A549 (cell line): Measurements from ENCODE around the gene ADSL. TPM values are rescaled to one million over a fixed set of nuclear protein-coding genes. Genes with fewer than 3 reads are reported as not detected.

ENCODE experiments used
- ATAC-seq, 2 experiments: fragments of 200-7000 bp in 1 of 2; fragments of >200 bp in 1 of 2; cut with Nextera tagmentation in 1 of 2; cut with Tn5 transposase in 1 of 2; 3 replicates each; pipeline versions ENCODE4 v1.8.0 to v1.9.1; 2018 to 2020; ENCODE audit warnings: mild to moderate bottlenecking in 1 of 2, moderate library complexity in 1 of 2
- CTCF ChIA-PET: fragments of 300-600 bp; sonication (Branson Sonifier 250); formaldehyde crosslinking; extraction: SDS; loops from one replicate; lab custom pipeline; 2021; ENCODE audit warnings: antibody characterized with exemption, inconsistent platforms; lab: Yijun Ruan, JAX
- POLR2A ChIA-PET: fragments of 350-600 bp; formaldehyde crosslinking; extraction: SDS; loops from one replicate; lab custom pipeline; 2021; ENCODE audit warnings: antibody characterized with exemption, inconsistent platforms; lab: Yijun Ruan, JAX
- DNase-seq, 2 experiments: peaks; one replicate each; pipeline versions ENCODE4 v3.0.0 to v3.0.0-alpha.2; 2011 to 2016; ENCODE audit warnings: low read depth in 1 of 2, low spot score in 1 of 2
- FAIRE-seq: peaks from 2 replicates; lab custom pipeline; 2011; peaks lifted over from hg19 to GRCh38; lab: Jason Lieb, UNC
- H3K27ac ChIP-seq, 2 experiments: fragments of >200 bp; sonication (Bioruptor Twin); formaldehyde crosslinking; 3 replicates each; pipeline ENCODE4 v1.5.1; 2016 to 2017
- H3K4me1 ChIP-seq: fragments of >200 bp; sonication (Bioruptor Twin); formaldehyde crosslinking; 3 replicates; pipeline ENCODE4 v1.6.1; 2016
- H3K4me2 ChIP-seq: fragments of >200 bp; sonication (Bioruptor Twin); formaldehyde crosslinking; 3 replicates; pipeline ENCODE4 v1.6.1; 2016
- H3K4me3 ChIP-seq: fragments of >200 bp; sonication (Bioruptor Twin); formaldehyde crosslinking; 3 replicates; pipeline ENCODE4 v1.5.1; 2016
- H3K9me3 ChIP-seq: fragments of >200 bp; sonication (Bioruptor Twin); formaldehyde crosslinking; 3 replicates; pipeline ENCODE4 v1.6.1; 2016
- BCL3 ChIP-seq: fragments of >200 bp; sonication (Bioruptor Twin); formaldehyde crosslinking; IDR thresholded peaks from 3 replicates; pipeline ENCODE4 v1.6.1; 2016
- CEBPB ChIP-seq, 2 experiments: fragments of >200 bp in 1 of 2; sonication (Bioruptor Twin) in 1 of 2; formaldehyde crosslinking in 1 of 2; IDR thresholded peaks; 2 replicates each; pipeline ENCODE4 v1.6.1; 2012 to 2016
- EP300 ChIP-seq, 2 experiments: fragments of >200 bp; sonication (Bioruptor Twin); formaldehyde crosslinking; IDR thresholded peaks; 2 replicates in 1 of 2; 3 replicates in 1 of 2; pipeline ENCODE4 v1.6.1; 2016 to 2017
- HDAC2 ChIP-seq: fragments of 200-600 bp; sonication (generic); IDR thresholded peaks from 2 replicates; pipeline ENCODE4 v1.6.1; 2016
- HEYL ChIP-seq: fragments of 250-450 bp; sonication (Bioruptor Pico); IDR thresholded peaks from 2 replicates; pipeline ENCODE4 v1.8.0; 2021; ENCODE audit warnings: mild to moderate bottlenecking, moderate library complexity
- HMGXB4 ChIP-seq: fragments of 250-450 bp; sonication (Bioruptor Pico); IDR thresholded peaks from 2 replicates; pipeline ENCODE4 v1.5.0; 2021; ENCODE audit warnings: mild to moderate bottlenecking, moderate library complexity, borderline replicate concordance
- HOXA7 ChIP-seq: fragments of 250-450 bp; sonication (Bioruptor Pico); IDR thresholded peaks from 2 replicates; pipeline ENCODE4 v1.5.0; 2020; ENCODE audit warnings: mild to moderate bottlenecking, moderate library complexity
- HOXB13 ChIP-seq: fragments of 250-450 bp; sonication (Bioruptor Pico); IDR thresholded peaks from 2 replicates; pipeline ENCODE4 v1.5.0; 2020; ENCODE audit warnings: low read depth, mild to moderate bottlenecking, moderate library complexity
- KDM5A ChIP-seq: fragments of 200-600 bp; sonication (generic); IDR thresholded peaks from 2 replicates; pipeline ENCODE4 v1.6.1; 2016; ENCODE audit warnings: antibody characterized with exemption, mild to moderate bottlenecking
- MAFK ChIP-seq: fragments of 450-650 bp; IDR thresholded peaks from 2 replicates; pipeline ENCODE4 v1.6.1; 2014; ENCODE audit not compliant: partially characterized antibody
- MAX ChIP-seq: IDR thresholded peaks from 2 replicates; pipeline ENCODE4 v1.6.1; 2012
- NR3C1 ChIP-seq: fragments of >200 bp; sonication (Bioruptor Twin); formaldehyde crosslinking; IDR thresholded peaks from 3 replicates; pipeline ENCODE4 v1.6.1; 2017
- PBX3 ChIP-seq: IDR thresholded peaks from 2 replicates; pipeline ENCODE4 v1.6.1; 2012
- PHF8 ChIP-seq: fragments of 200-600 bp; sonication (generic); IDR thresholded peaks from 2 replicates; pipeline ENCODE4 v1.6.1; 2016; ENCODE audit warnings: low read depth, mild to moderate bottlenecking, antibody characterized with exemption, moderate library complexity, borderline replicate concordance
- POLR2AphosphoS2 ChIP-seq: conservative IDR thresholded peaks from 2 replicates; pipeline ENCODE4 v1.6.1; 2012; ENCODE audit warnings: low read length, improper control_type of control experiment, inconsistent platforms
- RCOR1 ChIP-seq: fragments of 150-350 bp; IDR thresholded peaks from 2 replicates; pipeline ENCODE4 v1.6.1; 2014; ENCODE audit warnings: antibody characterized with exemption, low read length, low read depth
- TFCP2L1 ChIP-seq: fragments of 250-450 bp; sonication (Bioruptor Pico); IDR thresholded peaks from 2 replicates; pipeline ENCODE4 v1.5.0; 2021; ENCODE audit warnings: mild to moderate bottlenecking
- ZC3H11A ChIP-seq: fragments of 450-650 bp; IDR thresholded peaks from 2 replicates; pipeline ENCODE4 v1.6.1; 2014; ENCODE audit warnings: antibody characterized with exemption, mild to moderate bottlenecking
- ZSCAN20 ChIP-seq: fragments of 250-450 bp; sonication (Bioruptor Pico); IDR thresholded peaks from 2 replicates; pipeline ENCODE4 v1.8.0; 2022; ENCODE audit warnings: mild to moderate bottlenecking, moderate library complexity
- WGBS: methylation state at CpG from one replicate; pipeline ENCODE4 v1.1.6; 2017; ENCODE audit errors: missing lambda C conversion rate; 5-methylcytosine and 5-hydroxymethylcytosine counted together
- polyA plus RNA-seq, 4 experiments: library from polyadenylated mRNA; depleted of rRNA in 3 of 4; stranded (reverse); fragments of >200 nt; fragmentation: RNase III in 1 of 4; extraction: RNeasy Plus Mini Kit Qiagen cat#74134 plus additional on column Dnase treatment in 1 of 4; gene quantifications; 2 replicates in 3 of 4; 3 replicates in 1 of 4; pipeline ENCODE4 v1.2.3, GENCODE V29; 2011 to 2017

Gene ADSL
- polyA plus RNA-seq, 2 of the 4 experiments (the other 2 are of a cell fraction), result 85.6 to 126 TPM

GRCh38 chr22:40420341-40421081 is 74.2 kb downstream of the ADSL start (continued):
- TF ChIP-seq HEYL (CRISPR knock-in tag), result no peak
- TF ChIP-seq HOXA7, result no peak

GRCh38 chr22:40421082-40421350 is 74.7 kb downstream of the ADSL start:
- ChIA-PET CTCF (interaction anchor here (0.6 to 0.9 kb wide), 2 partner anchors 16 to 1412 kb away, joined by 3 read pairs; partner anchors contain the start of gene SREBF2), POLR2A (no interaction called here)
- Histone ChIP-seq H3K4me1 (no peaks in the 10 kb centered on the region), H3K9me3 (no peaks in the 10 kb centered on the region), H3K4me3 (no peak overlapping the region), H3K27ac (no peak overlapping the region), H3K4me2 (no peak overlapping the region)
- no peak for FAIRE-seq
- 96% methylated on average over 3 of the region's 4 CpGs for WGBS
- ATAC-seq, result no peak
- TF ChIP-seq RCOR1 (no peak), HDAC2 (no peak), HMGXB4 (CRISPR knock-in tag) (no peak), BCL3 (no peak), MAFK (no peak), PHF8 (no peak)
- DNase-seq, result no peak

- FAIRE-seq (no peak), ATAC-seq (no peak), DNase-seq (no peak)
- no peak overlapping the region for H3K4me3 ChIP-seq
- CTCF ChIA-PET, result interaction anchor here (0.9 kb wide), 1 partner anchor 15 kb away, joined by 3 read pairs; no protein-coding TSS in a partner anchor
- H3K27ac ChIP-seq, result no peak overlapping the region
- H3K4me2 ChIP-seq, result no peak overlapping the region
- TF ChIP-seq CEBPB (IDR thresholded peaks at IDR 0.05), result no peak
- no peak for TF ChIP-seq PBX3
- TF ChIP-seq ZC3H11A, result no peak
- no peak for TF ChIP-seq KDM5A
- TF ChIP-seq RCOR1, result no peak
- no peak for TF ChIP-seq ZSCAN20 (CRISPR knock-in tag)
- WGBS, result 87% methylated on average over 1 of the region's 1 CpG
- no peaks in the 10 kb centered on the region for H3K4me1 ChIP-seq
- H3K9me3 ChIP-seq, result no peaks in the 10 kb centered on the region
- POLR2A ChIA-PET, result no interaction called here
These were observed 75.6 kb downstream of the ADSL start for GRCh38 chr22:40421941-40422340.

GRCh38 chr22:40422558-40423309 is 76.4 kb downstream of the ADSL start:
- no peak for FAIRE-seq
- ChIA-PET POLR2A (no interaction called here), CTCF (no interaction called here)
- H3K4me3 ChIP-seq, result no peak overlapping the region
- no peaks in the 10 kb centered on the region for H3K9me3 ChIP-seq
- TF ChIP-seq EP300 (IDR thresholded peaks at IDR 0.05) (no peak), HOXA7 (no peak), POLR2AphosphoS2 (no peak), HEYL (CRISPR knock-in tag) (no peak), HOXB13 (CRISPR knock-in tag) (no peak), NR3C1 (no peak), HMGXB4 (CRISPR knock-in tag) (no peak), MAX (no peak), TFCP2L1 (CRISPR knock-in tag) (no peak), ZSCAN20 (CRISPR knock-in tag) (no peak)
- no peak for ATAC-seq
- no peaks in the 10 kb centered on the region for H3K4me1 ChIP-seq
- DNase-seq, result no peak
- 97% methylated on average over 6 of the region's 9 CpGs for WGBS
- H3K27ac ChIP-seq, result no peak overlapping the region
- H3K4me2 ChIP-seq, result no peak overlapping the region
